Spinal cord (tissue), 10 donors: ENCODE results near the gene PRPF8. TPM values are rescaled to one million over a fixed set of nuclear protein-coding genes. Genes with fewer than 3 reads are reported as not detected.
A peak's percentile ranks its signal among the peaks of the same experiment; 100 is the strongest.

Experiments used
- DNase-seq, 6 donors: peaks; one replicate each; pipeline versions ENCODE4 v3.0.0 to v3.0.0-alpha.2; 2013 to 2015; ENCODE audit warnings: low spot score in 6 of 6, low read depth in 4 of 6
- H3K27ac ChIP-seq: one replicate; pipeline ENCODE4 v1.5.1; 2013; ENCODE audit warnings: low read depth, low read length, control low read depth
- H3K27me3 ChIP-seq: one replicate; pipeline ENCODE4 v1.6.1; 2013; ENCODE audit warnings: low read length; ENCODE audit not compliant: control insufficient read depth, insufficient read depth
- H3K36me3 ChIP-seq: one replicate; pipeline ENCODE4 v1.6.1; 2013; ENCODE audit warnings: low read length; ENCODE audit not compliant: control insufficient read depth, insufficient read depth
- H3K4me1 ChIP-seq: one replicate; pipeline ENCODE4 v1.6.1; 2013; ENCODE audit warnings: low read length; ENCODE audit not compliant: control insufficient read depth, insufficient read depth
- H3K4me3 ChIP-seq: one replicate; pipeline ENCODE4 v1.5.1; 2013; ENCODE audit warnings: low read depth, low read length, control low read depth
- H3K9me3 ChIP-seq: one replicate; pipeline ENCODE4 v1.6.1; 2013; ENCODE audit warnings: low read length; ENCODE audit not compliant: control insufficient read depth, insufficient read depth
- WGBS: methylation state at CpG from one replicate; pipeline ENCODE4 v1.1.5; 2013; ENCODE audit warnings: missing lambda C conversion rate; ENCODE audit not compliant: insufficient coverage; 5-methylcytosine and 5-hydroxymethylcytosine counted together
- polyA plus RNA-seq, 2 donors: library from polyadenylated mRNA; unstranded; fragments of 120-200 nt; gene quantifications; one replicate each; pipeline ENCODE4 v1.2.1, GENCODE V29; 2013; ENCODE audit not compliant: insufficient read length in 2 of 2
- total RNA-seq, 2 donors: library from RNA; depleted of rRNA in 1 of 2; stranded (reverse); fragments of 120-200 nt in 1 of 2; fragments of >200 nt in 1 of 2; gene quantifications; one replicate each; pipeline versions ENCODE4 v1.2.3 to v1.2.4, GENCODE V29; 2013 to 2014
- donor health status: healthy.

The PRPF8 gene
- total and polyA plus RNA-seq, 4 donors: 138 to 290 (median 203) TPM

- peaks cover 72% of the 10 kb centered on the region for H3K36me3 ChIP-seq
- no peak for DNase-seq
- H3K9me3 ChIP-seq: no peaks in the 10 kb centered on the region
- no peaks in the 10 kb centered on the region for H3K27me3 ChIP-seq
- H3K27ac ChIP-seq: peak overlapping the region; percentile 15
- WGBS: 83% methylated on average over 22 of the region's 22 CpGs
- H3K4me1 ChIP-seq: peaks cover 10% of the 10 kb centered on the region
- no peak overlapping the region for H3K4me3 ChIP-seq
These were observed 63.3 kb downstream of the PRPF8 start for GRCh38 chr17:1621273-1621954.

- no peak for DNase-seq
- H3K9me3 ChIP-seq: no peaks in the 10 kb centered on the region
- WGBS: 90% methylated on average over 12 of the region's 13 CpGs
- H3K27ac ChIP-seq: no peak overlapping the region
- H3K36me3 ChIP-seq: peaks cover 78% of the 10 kb centered on the region
- no peaks in the 10 kb centered on the region for H3K27me3 ChIP-seq
- H3K4me1 ChIP-seq: peaks cover 7% of the 10 kb centered on the region
- no peak overlapping the region for H3K4me3 ChIP-seq
These were observed 64.2 kb downstream of the PRPF8 start for GRCh38 chr17:1620486-1620885.

- peaks cover 79% of the 10 kb centered on the region for H3K36me3 ChIP-seq
- WGBS: 79% methylated on average over 18 of the region's 20 CpGs
- H3K4me3 ChIP-seq: no peak overlapping the region
- no peaks in the 10 kb centered on the region for H3K27me3 ChIP-seq
- H3K4me1 ChIP-seq: peaks cover 7% of the 10 kb centered on the region
- H3K27ac ChIP-seq: no peak overlapping the region
- no peak for DNase-seq
- no peaks in the 10 kb centered on the region for H3K9me3 ChIP-seq
These were observed 67.0 kb downstream of the PRPF8 start for GRCh38 chr17:1617620-1618174.

GRCh38 chr17:1616101-1616500 is 68.6 kb downstream of the PRPF8 start:
- 87% methylated on average over 10 of the region's 13 CpGs for WGBS
- Histone ChIP-seq H3K4me1 (peaks cover 8% of the 10 kb centered on the region), H3K27me3 (no peaks in the 10 kb centered on the region), H3K9me3 (no peaks in the 10 kb centered on the region), H3K4me3 (no peak overlapping the region), H3K27ac (no peak overlapping the region), H3K36me3 (peaks cover 83% of the 10 kb centered on the region)
- DNase-seq: no peak

GRCh38 chr17:1612400-1612799 is 72.3 kb downstream of the PRPF8 start:
- Histone ChIP-seq H3K4me1 (peaks cover 20% of the 10 kb centered on the region), H3K4me3 (no peak overlapping the region), H3K27ac (no peak overlapping the region)

GRCh38 chr17:1611715-1612114 is 73.0 kb downstream of the PRPF8 start:
- no peak overlapping the region for H3K27ac ChIP-seq
- H3K9me3 ChIP-seq: no peaks in the 10 kb centered on the region
- H3K27me3 ChIP-seq: no peaks in the 10 kb centered on the region
- DNase-seq: no peak
- no peak overlapping the region for H3K4me3 ChIP-seq
- 91% methylated on average over 3 of the region's 10 CpGs for whole genome bisulfite sequencing
- peaks cover 71% of the 10 kb centered on the region for H3K36me3 ChIP-seq
- peaks cover 27% of the 10 kb centered on the region for H3K4me1 ChIP-seq

More at GRCh38 chr17:1612400-1612799, 72.3 kb downstream of the PRPF8 start:
- H3K36me3 ChIP-seq: peaks cover 75% of the 10 kb centered on the region
- no peak for DNase-seq
- no peaks in the 10 kb centered on the region for H3K9me3 ChIP-seq
- H3K27me3 ChIP-seq: no peaks in the 10 kb centered on the region
- 80% methylated on average over 15 of the region's 16 CpGs for WGBS

- DNase-seq: no peak
- Histone ChIP-seq H3K9me3 (no peaks in the 10 kb centered on the region), H3K4me3 (no peak overlapping the region), H3K36me3 (peaks cover 67% of the 10 kb centered on the region), H3K27ac (no peak overlapping the region), H3K27me3 (no peaks in the 10 kb centered on the region), H3K4me1 (peaks cover 51% of the 10 kb centered on the region)
- 90% methylated on average over 2 of the region's 7 CpGs for WGBS
These were observed 76.0 kb downstream of the PRPF8 start for GRCh38 chr17:1608676-1609075.

GRCh38 chr17:1607971-1608320 is 76.7 kb downstream of the PRPF8 start:
- no peak for DNase-seq
- Histone ChIP-seq H3K27ac (peak overlapping the region; percentile 79), H3K9me3 (no peaks in the 10 kb centered on the region), H3K4me1 (peaks cover 51% of the 10 kb centered on the region), H3K27me3 (no peaks in the 10 kb centered on the region), H3K36me3 (peaks cover 64% of the 10 kb centered on the region), H3K4me3 (no peak overlapping the region)
- 91% methylated on average over 4 of the region's 5 CpGs for WGBS

- Histone ChIP-seq H3K4me1 (peaks cover 48% of the 10 kb centered on the region), H3K36me3 (peaks cover 58% of the 10 kb centered on the region), H3K27me3 (no peaks in the 10 kb centered on the region), H3K9me3 (no peaks in the 10 kb centered on the region), H3K27ac (peak overlapping the region; percentile 79), H3K4me3 (no peak overlapping the region)
- 33% methylated on average over 24 of the region's 26 CpGs for WGBS
- DNase-seq: peak in 1 of 6 donors; percentile 44
These were observed 78.2 kb downstream of the PRPF8 start for GRCh38 chr17:1606352-1606985.
